GM23248 (cell line): ENCODE results near the gene CHMP6.

ENCODE experiments used
- EZH2 ChIP-seq: fragments of 200-600 bp; sonication (generic); IDR thresholded peaks from 2 replicates; pipeline ENCODE4 v1.6.1; 2018; ENCODE audit warnings: antibody characterized with exemption, mild to moderate bottlenecking; ENCODE audit not compliant: insufficient read depth, poor library complexity, severe bottlenecking
- EZH2phosphoT487 ChIP-seq: fragments of 200-600 bp; sonication (generic); IDR thresholded peaks from 2 replicates; pipeline ENCODE4 v1.6.1; 2018; ENCODE audit warnings: antibody characterized with exemption, moderate library complexity, mild to moderate bottlenecking, low read depth; ENCODE audit not compliant: insufficient read depth

DNA sequence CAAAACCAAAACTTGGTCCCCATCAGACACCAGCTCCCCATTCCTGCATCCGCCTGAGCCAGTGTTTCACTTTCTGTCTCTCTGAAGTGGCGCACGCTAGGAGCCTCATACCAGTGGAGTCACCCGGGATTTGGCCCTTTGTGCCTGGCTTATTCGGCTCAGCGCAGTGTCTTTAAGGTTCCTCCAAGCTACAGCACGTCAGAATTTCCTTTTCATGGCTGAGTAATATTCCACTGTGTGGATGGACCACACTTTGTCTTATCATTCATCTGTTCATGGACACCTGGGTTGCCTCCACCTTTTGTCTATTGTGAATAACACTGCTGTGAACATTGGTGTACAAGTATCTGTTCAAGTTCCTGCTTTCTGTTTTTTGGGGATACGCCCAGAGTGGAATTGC lies 45.2 kb upstream of the CHMP6 start:
- TF ChIP-seq EZH2phosphoT487 (no peak), EZH2 (no peak)
